NCI-H510A treated with DMSO at 0.1 percent for 48 hours (cell line): Measurements from ENCODE around the gene WDR49.

Experiments used
- DNase-seq: peaks from one replicate; lab custom pipeline; 2025; lab: John Stamatoyannopoulos, UW

Gene WDR49

GRCh38 chr3:167487556-167487955, 166.2 kb downstream of the WDR49 start:
- DNase-seq: no peak

GRCh38 chr3:167484551-167484950, 169.2 kb downstream of the WDR49 start:
- DNase-seq: no peak

- DNase-seq: no peak
Observed at GRCh38 chr3:167483708-167484475, 169.8 kb downstream of the WDR49 start.

DNA sequence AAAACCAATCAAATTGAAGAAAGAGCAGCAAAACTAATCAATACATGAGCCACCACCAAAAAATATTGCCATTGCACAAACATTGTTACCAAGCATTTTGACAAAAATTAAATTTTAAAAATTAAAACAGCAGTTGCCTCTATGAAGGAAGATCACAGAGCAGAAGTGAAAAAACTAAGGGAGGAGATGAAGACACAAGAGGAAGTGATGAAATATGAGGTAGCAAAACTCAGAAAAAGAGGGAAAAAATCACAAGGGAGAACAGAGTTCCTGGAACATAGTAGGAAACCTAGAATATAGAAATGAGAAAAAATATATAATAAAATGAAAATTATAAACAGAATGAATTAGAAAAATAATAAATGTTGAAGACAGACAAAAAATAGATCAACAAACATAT, 172.6 kb downstream of the WDR49 start:
- no peak for DNase-seq

DNA sequence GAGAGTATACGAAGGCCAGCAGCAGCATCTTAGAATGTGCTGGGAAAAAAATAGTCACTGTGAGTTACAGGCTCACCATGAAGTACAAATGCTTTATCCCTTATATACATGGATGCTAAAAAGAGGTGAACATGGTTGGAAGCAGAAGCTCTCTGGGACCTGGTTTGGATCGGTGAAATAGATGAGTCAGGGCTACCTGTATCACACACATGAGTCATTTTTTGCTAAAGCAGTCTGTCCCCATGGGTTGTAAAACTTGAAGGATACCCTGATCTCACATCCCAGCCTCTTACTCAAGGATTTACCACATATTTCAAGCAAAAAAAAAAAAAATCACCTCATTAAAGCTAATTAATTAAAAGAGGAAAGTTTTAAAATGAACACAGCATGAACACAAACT, 173.0 kb downstream of the WDR49 start:
- no peak for DNase-seq

DNA sequence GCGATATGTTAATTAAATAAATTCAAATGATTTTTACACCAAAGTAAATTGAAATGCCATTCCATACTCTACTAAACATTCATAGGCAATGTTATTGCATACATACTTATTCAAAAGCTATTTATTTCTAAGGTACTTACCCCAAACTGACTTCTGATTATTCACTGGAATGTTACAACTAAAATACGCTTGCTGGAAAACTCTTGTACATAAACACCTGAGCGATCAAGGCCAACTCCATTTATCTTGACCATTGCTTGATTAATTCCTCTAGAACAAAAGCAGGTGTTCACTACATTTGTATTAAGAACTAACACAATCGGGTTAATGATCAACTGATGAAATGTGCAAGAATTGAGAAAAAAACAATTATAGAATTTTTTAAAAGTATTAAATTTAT, 179.9 kb downstream of the WDR49 start, which contains the start of gene SERPINI2:
Gene SERPINI2 (minus strand): TSS at position 180 of the 400 bp plus-strand sequence. CDS start 2,208 bp downstream, outside the sequence.
- DNase-seq: no peak

DNA sequence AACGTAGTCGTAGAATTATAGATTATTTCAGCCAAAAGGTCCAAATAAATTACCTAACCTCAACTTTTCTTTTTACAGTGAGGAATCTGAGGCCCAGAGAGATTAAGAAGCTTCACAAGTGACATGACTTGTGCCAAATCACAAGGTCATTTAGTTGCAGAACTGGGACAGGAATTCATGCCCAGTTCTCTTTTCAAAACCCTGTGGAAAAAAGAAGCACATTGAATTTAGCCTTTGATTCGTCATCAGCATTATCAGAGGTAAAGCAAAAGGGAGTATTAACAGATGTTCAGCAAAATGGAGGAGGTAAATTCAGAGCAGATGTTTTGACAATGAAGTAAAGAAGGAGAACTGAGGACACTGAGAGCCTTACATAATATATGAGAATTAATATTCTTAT, 184.4 kb downstream of the WDR49 start:
- no peak for DNase-seq

- DNase-seq: peak; percentile 44
Observed at GRCh38 chr3:167467848-167468611, 185.7 kb downstream of the WDR49 start.

GRCh38 chr3:167466966-167467365, 186.8 kb downstream of the WDR49 start:
- DNase-seq: no peak

DNA sequence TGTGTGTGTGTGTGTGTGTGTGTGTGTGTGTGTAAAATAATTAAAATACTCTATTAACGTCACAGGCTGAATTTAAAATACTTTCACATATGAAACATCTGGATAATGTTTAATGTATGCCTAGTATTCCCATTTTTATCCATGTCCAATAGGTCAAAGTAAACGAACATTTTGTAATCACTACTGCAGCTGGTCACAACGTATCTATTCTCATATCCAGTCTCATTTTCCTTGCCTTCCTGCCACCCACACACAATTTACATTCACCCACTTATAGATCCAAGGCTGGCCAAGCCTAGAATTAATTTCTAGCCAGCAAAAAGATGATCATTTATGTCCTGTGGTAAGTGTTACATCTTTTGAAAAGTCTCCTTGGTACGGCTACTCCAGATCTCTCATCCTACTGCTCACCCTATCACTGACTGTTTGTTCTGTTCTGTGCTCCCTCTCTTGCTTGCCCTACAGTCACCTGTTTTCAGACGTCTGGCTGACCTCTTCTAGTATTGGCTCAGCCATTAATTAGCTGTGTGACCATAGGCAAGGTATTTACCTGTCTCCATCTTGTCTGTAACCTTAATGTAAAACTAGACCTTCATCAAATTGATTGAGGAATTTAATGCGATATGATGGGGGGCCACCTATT, 197.5 kb downstream of the WDR49 start:
- DNase-seq: no peak

GRCh38 chr3:167453815-167454214, 199.9 kb downstream of the WDR49 start:
- no peak for DNase-seq

GRCh38 chr3:167451282-167451681, 202.5 kb downstream of the WDR49 start:
- no peak for DNase-seq

GRCh38 chr3:167450675-167451074, 203.1 kb downstream of the WDR49 start:
- no peak for DNase-seq

DNA sequence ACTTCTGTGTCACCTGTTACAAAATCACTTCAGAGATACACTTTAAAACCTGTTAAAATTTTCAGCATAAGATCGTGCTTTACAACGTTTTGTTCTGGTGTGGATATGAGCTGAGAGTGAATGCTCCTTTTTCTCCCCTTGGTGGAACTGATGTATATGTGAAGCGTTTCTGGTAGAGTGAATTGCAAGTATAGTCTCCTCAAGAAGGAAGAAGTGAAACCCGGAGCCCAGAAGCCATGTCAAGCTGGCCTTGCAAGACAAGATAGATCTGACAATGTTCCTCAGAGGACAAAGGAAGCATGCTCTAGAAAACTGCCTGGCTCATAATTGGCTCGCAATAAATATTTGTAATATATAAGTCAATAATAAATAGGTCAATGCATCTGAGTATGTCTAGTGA, 203.5 kb downstream of the WDR49 start:
- DNase-seq: no peak

DNA sequence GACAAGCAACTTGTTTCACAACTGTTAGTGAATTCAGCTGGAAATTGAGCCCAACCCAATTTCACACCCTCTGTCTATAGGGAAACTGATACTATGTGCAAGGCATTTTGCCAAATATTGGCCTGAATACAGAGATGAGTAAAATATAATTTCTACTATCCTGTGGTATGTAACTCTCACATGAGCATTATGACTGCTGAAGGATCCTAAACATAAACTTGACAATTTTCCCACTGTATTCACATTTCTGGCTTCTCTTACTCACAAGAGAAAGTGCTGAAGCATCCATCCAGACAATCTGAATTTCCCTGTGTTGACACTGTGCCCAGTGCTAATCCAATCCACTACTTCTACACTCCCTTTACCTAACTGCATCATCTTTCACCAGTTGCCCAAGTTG, 208.3 kb downstream of the WDR49 start:
- DNase-seq: no peak

DNA sequence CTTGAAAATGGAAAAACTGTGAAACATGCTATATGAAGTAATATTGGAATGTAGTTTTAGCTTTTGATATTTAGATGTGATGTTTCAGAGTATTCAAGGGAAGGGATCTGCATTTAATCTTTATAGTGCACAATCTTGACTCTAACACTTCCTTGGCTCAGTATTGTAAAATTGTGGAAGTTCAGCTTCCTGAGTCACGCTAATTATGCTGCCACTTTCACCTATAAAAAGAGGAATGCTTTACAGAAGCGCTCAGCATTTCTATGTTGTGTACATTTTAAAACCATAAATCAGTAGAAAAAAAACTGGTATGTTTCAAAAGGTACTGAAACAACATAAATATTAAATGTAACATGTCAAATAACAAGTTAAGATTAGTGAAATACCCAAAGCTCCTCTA, 212.5 kb downstream of the WDR49 start:
- no peak for DNase-seq

GRCh38 chr3:167437428-167438139, 216.2 kb downstream of the WDR49 start:
- DNase-seq: no peak
